Measurements from ENCODE around the gene REXO4.

- no peak for TF ChIP-seq CTCF (IDR thresholded peaks at IDR 0.05)
- TF ChIP-seq POLR2A (IDR thresholded peaks at IDR 0.05), result no peak
These were observed 41.0 kb upstream of the REXO4 start for GRCh38 chr9:133458643-133459312.

All from gastroesophageal sphincter (tissue), 3 donors.